BJ (cell line): ENCODE data around the gene TFEB. TPM values are rescaled to one million over a fixed set of nuclear protein-coding genes. Genes with fewer than 3 reads are reported as not detected.

Source experiments
- CTCF ChIA-PET: fragments of 350-600 bp; formaldehyde crosslinking; extraction: SDS; loops from one replicate; lab custom pipeline; 2021; ENCODE audit warnings: antibody characterized with exemption, inconsistent platforms; lab: Yijun Ruan, JAX
- POLR2A ChIA-PET: fragments of 300-600 bp; sonication (Branson Sonifier 250); formaldehyde crosslinking; extraction: SDS; loops from one replicate; lab custom pipeline; 2021; ENCODE audit warnings: antibody characterized with exemption; lab: Charles Lee
- DNase-seq: peaks from one replicate; pipeline ENCODE4 v3.0.0-alpha.2; 2011; ENCODE audit warnings: low read depth
- H3K27me3 ChIP-seq: 2 replicates; pipeline ENCODE4 v1.6.0; 2011; ENCODE audit warnings: low read length; ENCODE audit not compliant: control insufficient read depth, insufficient read depth
- H3K36me3 ChIP-seq: 2 replicates; pipeline ENCODE4 v1.5.1; 2011; ENCODE audit warnings: low read length; ENCODE audit not compliant: control insufficient read depth, insufficient read depth
- H3K4me3 ChIP-seq: 2 replicates; pipeline ENCODE4 v1.5.1; 2011; ENCODE audit warnings: low read depth, mild to moderate bottlenecking, control low read depth, low read length
- CTCF ChIP-seq: IDR thresholded peaks from 2 replicates; pipeline ENCODE4 v1.5.1; 2011; ENCODE audit warnings: low read depth, mild to moderate bottlenecking, control low read depth, inconsistent platforms, low read length, moderate library complexity; ENCODE audit not compliant: insufficient read depth
- polyA plus RNA-seq: library from polyadenylated mRNA; depleted of rRNA; stranded (reverse); fragments of >200 nt; gene quantifications from 2 replicates; pipeline ENCODE4 v1.2.3, GENCODE V29; 2011

TFEB gene
- polyA plus RNA-seq, 1 experiment, result 21.9 TPM

- H3K4me3 ChIP-seq, result no peak overlapping the region
- CTCF ChIA-PET, result no interaction called here
Observed at GRCh38 chr6:41656002-41656691, 79.3 kb downstream of the TFEB start.

GRCh38 chr6:41655646-41656001 lies 79.8 kb downstream of the TFEB start:
- H3K36me3 ChIP-seq, result no peaks in the 10 kb centered on the region
- no peak for TF ChIP-seq CTCF
- no peak for DNase-seq
- no peak overlapping the region for H3K4me3 ChIP-seq
- ChIA-PET POLR2A (no interaction called here), CTCF (no interaction called here)
- H3K27me3 ChIP-seq, result peaks cover 19% of the 10 kb centered on the region

More at GRCh38 chr6:41656002-41656691, 79.3 kb downstream of the TFEB start:
- DNase-seq, result no peak
- Histone ChIP-seq H3K36me3 (no peaks in the 10 kb centered on the region), H3K27me3 (peaks cover 19% of the 10 kb centered on the region)
- no peak for TF ChIP-seq CTCF
- POLR2A ChIA-PET, result no interaction called here

- no peak for DNase-seq
- Histone ChIP-seq H3K27me3 (peaks cover 17% of the 10 kb centered on the region), H3K4me3 (no peak overlapping the region), H3K36me3 (no peaks in the 10 kb centered on the region)
- CTCF ChIA-PET, result no interaction called here
- POLR2A ChIA-PET, result no interaction called here
- no peak for TF ChIP-seq CTCF
Observed at GRCh38 chr6:41655176-41655575, 80.2 kb downstream of the TFEB start.

- H3K27me3 ChIP-seq, result peaks cover 17% of the 10 kb centered on the region
- POLR2A ChIA-PET, result no interaction called here
- DNase-seq, result no peak
- no peaks in the 10 kb centered on the region for H3K36me3 ChIP-seq
- no peak overlapping the region for H3K4me3 ChIP-seq
- CTCF ChIA-PET, result interaction anchor here (0.6 kb wide), 1 partner anchor 51 kb away, joined by 3 read pairs; no protein-coding TSS in a partner anchor
- no peak for TF ChIP-seq CTCF
Observed at GRCh38 chr6:41654698-41655151, 80.7 kb downstream of the TFEB start.

- CTCF ChIA-PET, result interaction anchor here (0.6 kb wide), 1 partner anchor 51 kb away, joined by 3 read pairs; no protein-coding TSS in a partner anchor
- POLR2A ChIA-PET, result no interaction called here
- Histone ChIP-seq H3K4me3 (no peak overlapping the region), H3K36me3 (no peaks in the 10 kb centered on the region), H3K27me3 (peaks cover 17% of the 10 kb centered on the region)
- DNase-seq, result no peak
- TF ChIP-seq CTCF, result no peak
Observed at GRCh38 chr6:41654151-41654697, 81.2 kb downstream of the TFEB start.
